Spleen (tissue), 7 donors: Measurements from ENCODE around the gene IFT27.

Experiments used
- CTCF ChIP-seq, 11 experiments: fragments of 200-600 bp in 7 of 11; fragments of 450-650 bp in 4 of 11; sonication (generic) in 4 of 11; IDR thresholded peaks in 8 of 11; conservative IDR thresholded peaks in 3 of 11; 1 replicate in 7 of 11; 2 replicates in 4 of 11; pipeline versions ENCODE4 v1.4.0 to v1.8.0; 2016 to 2021; ENCODE audit warnings: antibody characterized with exemption in 11 of 11, inconsistent platforms in 4 of 11, mild to moderate bottlenecking in 1 of 11
- POLR2AphosphoS5 ChIP-seq, 3 donors: sonication (generic); formaldehyde crosslinking; IDR thresholded peaks; one replicate each; pipeline ENCODE4 v1.5.1; 2017; ENCODE audit warnings: antibody characterized with exemption in 3 of 3
- donor health status: DM: no; HTN: no; CAD: no; lungs with moderate emphysema.
- donor health status: DM: no; HTN: no; CAD: no.
- donor health status: DM: no; HTN: no; CAD: no.

- TF ChIP-seq CTCF (IDR thresholded peaks at IDR 0.05 in 8 of 11, conservative IDR thresholded peaks at IDR 0.05 in 3 of 11) = peak; percentile 92 to 99 (median 97)
- peak; percentile 51 to 74 (median 65) for TF ChIP-seq POLR2AphosphoS5 (IDR thresholded peaks at IDR 0.05)
Observed at GRCh38 chr22:36781656-36782627, 6.0 kb upstream of the IFT27 start.
